GM12865 (cell line): ENCODE results near the gene RPA3.

Source experiments
- DNase-seq: peaks from one replicate; pipeline ENCODE4 v3.0.0; 2010; ENCODE audit warnings: low read depth
- H3K4me3 ChIP-seq: 2 replicates; pipeline ENCODE4 v1.5.1; 2011; ENCODE audit warnings: mild to moderate bottlenecking, low read depth, low read length, control low read depth
- TF ChIP-seq, protein P1 (sequence below): IDR thresholded peaks from 2 replicates; pipeline ENCODE4 v1.5.1; 2011; ENCODE audit warnings: low read length, control low read depth, low read depth, inconsistent platforms; ENCODE audit not compliant: insufficient read depth; ENCODE audit errors: missing control alignments

Gene RPA3

DNA sequence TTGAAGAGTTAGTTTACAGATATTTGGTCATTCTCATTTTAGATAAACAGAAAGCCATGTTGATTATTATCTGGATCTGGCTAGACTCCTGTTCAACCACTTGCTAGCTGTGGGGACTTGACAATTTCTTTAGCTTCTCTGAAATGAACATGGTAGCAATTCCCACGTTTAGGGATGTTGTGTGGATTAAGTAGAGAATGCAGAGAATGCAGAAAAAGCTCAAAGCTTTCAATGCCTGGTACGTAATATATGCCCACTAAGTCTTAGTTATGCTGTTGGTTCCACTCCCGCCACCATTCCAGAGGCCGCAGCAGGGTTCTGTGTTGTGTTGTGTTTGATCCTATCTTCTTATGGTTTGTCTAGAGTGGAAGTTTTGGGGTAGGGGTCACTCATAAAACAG lies 39.2 kb upstream of the RPA3 start:
- TF ChIP-seq, protein P1, sequence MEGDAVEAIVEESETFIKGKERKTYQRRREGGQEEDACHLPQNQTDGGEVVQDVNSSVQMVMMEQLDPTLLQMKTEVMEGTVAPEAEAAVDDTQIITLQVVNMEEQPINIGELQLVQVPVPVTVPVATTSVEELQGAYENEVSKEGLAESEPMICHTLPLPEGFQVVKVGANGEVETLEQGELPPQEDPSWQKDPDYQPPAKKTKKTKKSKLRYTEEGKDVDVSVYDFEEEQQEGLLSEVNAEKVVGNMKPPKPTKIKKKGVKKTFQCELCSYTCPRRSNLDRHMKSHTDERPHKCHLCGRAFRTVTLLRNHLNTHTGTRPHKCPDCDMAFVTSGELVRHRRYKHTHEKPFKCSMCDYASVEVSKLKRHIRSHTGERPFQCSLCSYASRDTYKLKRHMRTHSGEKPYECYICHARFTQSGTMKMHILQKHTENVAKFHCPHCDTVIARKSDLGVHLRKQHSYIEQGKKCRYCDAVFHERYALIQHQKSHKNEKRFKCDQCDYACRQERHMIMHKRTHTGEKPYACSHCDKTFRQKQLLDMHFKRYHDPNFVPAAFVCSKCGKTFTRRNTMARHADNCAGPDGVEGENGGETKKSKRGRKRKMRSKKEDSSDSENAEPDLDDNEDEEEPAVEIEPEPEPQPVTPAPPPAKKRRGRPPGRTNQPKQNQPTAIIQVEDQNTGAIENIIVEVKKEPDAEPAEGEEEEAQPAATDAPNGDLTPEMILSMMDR: no peak
- no peak for DNase-seq
- no peak overlapping the region for H3K4me3 ChIP-seq

DNA sequence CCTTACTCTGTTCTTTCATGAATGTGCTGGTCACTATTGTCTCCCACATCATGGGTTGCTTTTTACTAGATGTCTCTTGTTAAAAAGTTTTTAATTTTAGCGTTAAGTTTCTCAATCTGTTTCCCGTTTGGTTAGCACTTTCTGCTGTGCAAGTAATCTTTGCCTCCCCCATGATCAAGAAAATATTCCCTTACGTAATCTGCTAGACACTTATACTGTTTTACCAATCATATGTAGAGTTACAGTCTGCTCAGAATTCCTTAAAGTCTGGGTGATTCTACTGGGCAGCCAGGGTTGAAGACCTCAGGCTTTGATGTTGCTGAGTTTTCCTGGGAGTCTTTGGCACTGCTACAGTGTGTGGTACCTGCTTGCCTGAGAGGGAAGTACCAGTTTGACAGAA lies 38.2 kb upstream of the RPA3 start:
- H3K4me3 ChIP-seq: no peak overlapping the region
- DNase-seq: no peak
- TF ChIP-seq, protein P1: no peak

DNA sequence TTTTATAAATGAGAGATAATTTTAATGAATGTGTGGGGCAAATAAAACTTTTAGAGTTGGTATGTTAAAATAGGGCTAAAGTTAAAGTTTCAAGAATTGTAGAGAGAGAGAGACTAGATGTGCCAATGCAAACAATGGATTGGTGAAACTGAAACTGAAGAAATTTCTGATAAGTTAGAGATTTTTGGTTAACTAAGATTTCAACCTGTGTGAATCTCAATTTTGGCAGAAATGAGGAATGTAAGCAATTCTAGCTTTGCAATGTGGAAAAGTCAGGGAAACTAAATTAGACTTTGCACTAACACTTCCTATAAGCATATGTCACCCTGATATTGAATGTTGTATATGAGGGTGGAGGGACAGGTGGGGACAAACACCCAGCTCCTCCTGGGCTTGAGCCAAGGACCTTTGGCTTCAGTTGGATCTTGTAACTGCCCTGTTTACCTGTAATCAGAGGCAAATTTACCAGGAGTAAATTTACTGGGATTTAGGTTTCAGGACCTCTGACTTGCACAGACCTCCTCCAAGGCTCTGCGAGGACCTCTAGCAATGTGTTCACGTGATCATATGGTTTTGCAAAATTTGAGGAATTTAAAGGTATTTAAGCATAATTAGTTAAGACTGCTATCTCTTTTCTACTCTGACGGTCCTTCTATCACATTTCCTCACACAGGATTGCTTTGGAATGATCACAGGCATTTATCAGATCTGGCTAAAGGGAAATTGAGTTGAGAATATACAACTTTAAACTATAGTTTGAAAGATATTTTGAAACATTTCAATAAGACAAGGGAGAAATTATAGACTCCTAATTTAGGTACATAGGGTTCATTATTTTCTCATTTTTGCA lies 33.1 kb upstream of the RPA3 start:
- H3K4me3 ChIP-seq: no peak overlapping the region
- TF ChIP-seq, protein P1: no peak
- no peak for DNase-seq

DNA sequence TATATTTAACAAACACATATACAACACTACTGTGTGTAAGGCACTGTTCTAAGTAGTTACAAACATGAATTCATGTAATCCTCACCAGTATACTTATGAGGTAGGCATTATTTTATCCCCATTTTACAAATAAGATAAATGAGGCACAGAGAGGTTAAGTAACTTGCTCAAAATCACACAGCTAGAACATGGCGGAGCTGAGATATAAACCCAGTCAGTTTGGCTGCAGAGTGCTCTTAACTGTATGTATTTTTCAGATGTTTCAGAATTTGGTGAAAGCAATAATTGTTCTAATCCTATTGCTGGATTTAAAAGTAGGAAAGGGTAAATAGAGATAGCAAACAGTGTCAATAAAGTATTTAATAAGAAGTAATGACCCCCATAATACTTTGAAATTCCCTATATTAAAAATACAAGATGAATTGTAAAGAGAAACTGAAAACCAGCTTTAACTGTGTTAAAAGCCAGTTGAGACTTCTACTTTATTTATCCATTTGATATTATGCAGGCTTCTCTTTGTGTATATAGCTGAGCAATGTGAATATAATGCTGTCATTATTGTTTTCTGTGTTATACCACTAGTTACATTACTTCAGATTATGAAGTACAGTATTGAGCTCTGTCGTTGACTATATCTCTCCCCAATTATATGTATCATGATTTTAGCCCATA lies 32.3 kb upstream of the RPA3 start:
- TF ChIP-seq, protein P1: no peak
- no peak for DNase-seq
- H3K4me3 ChIP-seq: no peak overlapping the region

DNA sequence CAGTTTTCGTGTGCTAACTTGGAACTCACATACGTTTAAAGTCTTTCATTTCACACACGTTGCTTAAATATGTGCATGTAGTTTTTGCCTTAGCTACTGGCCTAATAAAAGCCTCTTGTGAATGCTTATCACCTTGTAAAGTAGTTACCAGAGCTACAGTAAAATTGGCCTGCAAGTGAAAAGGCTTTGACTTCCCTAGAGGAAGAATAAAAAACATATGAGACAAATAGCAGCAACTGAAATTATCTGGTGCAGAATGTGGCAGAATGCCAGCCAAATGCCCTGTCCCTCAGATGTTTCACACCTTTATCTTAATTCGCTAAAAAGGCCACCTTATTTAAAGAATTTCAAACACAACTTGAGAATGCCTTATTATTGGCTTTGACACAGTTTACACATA lies 28.1 kb upstream of the RPA3 start:
- H3K4me3 ChIP-seq: no peak overlapping the region
- TF ChIP-seq, protein P1: no peak
- no peak for DNase-seq

DNA sequence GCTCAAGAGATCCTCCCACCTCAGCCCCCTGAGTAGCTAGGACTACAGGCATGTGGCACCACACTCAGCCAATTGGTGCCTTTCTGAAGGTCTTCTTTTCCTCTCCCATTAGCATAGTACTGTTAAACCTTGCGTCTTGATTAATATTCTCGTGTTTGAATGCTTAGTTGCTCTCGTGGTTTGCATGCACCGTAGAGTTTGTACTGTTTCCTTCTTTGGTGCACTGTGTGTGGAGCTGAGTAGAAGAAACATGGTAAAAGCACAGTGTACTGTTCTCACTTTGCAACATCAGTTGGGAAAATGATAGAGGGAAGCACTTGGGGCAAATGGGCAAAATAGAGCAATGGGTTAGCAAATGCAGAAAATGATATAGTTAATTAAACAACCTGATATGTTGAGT lies 27.6 kb upstream of the RPA3 start:
- no peak overlapping the region for H3K4me3 ChIP-seq
- TF ChIP-seq, protein P1: no peak
- no peak for DNase-seq

DNA sequence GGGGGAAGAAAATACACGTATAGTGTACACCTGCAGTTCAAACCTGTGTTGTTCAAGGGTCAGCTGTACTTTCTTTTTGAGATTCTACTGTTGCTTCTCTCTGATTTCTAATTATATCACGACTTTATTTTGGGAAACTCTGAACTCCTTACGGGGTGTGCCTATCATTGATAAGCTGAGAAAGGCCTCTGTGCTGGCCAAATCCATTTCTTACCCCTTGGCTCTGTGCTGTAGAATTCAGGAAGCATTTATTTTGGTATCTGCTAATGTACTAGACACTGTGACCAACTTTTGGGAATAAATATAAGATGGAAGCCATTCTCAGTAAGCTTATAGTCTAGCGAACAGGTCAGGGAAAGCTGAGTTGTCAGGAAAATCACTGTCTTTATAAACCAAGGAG lies 26.9 kb upstream of the RPA3 start:
- no peak overlapping the region for H3K4me3 ChIP-seq
- TF ChIP-seq, protein P1: no peak
- no peak for DNase-seq
